OCI-M1 (cell line): ENCODE measurements around the gene CPN2.
A peak's percentile ranks its signal among the peaks of the same experiment; 100 is the strongest.

Experiments
- DNase-seq: peaks from one replicate; lab custom pipeline; 2025; lab: John Stamatoyannopoulos, UW

Gene CPN2

DNA sequence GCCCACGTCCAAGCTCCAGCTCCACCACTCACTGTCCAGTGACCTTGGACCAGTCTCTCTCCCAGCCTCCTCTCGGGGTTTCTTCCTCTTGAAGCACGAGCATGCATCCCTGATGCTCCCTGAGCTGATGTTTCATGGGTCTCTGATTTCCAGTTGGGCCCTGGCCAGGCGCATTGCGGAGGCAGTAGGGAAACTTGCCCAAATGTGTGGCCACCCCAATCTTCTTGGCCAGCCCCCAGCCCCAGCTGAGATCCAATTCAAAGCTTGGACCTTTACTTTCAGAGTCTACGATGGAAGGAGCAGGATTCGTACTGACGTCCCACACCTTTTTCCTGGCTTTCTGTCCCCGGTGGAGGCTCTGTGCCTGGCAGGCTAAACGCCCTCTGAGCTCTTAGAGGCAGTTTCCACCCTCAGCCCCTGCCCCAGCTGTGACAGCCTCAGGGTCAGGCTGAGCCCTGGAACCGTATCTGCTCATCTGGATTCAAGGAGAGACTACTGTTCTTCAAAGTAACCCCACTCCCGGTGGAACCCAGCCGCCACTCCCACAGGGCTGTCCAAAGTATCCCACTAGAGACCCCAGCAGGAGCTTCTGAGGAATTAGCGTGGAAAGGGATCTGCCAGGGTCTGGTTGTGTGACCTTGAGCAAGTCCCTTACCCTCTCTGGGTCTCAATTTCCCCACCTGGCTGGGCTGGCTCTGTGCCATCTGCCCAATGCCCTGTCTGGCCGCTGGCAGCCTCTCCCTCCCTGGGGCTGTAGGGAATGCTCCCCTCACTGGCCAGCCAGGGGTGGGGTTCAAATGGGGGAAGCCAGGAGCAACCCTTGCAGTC is 37.4 kb downstream of the CPN2 start:
- peak; percentile 9 for DNase-seq

DNA sequence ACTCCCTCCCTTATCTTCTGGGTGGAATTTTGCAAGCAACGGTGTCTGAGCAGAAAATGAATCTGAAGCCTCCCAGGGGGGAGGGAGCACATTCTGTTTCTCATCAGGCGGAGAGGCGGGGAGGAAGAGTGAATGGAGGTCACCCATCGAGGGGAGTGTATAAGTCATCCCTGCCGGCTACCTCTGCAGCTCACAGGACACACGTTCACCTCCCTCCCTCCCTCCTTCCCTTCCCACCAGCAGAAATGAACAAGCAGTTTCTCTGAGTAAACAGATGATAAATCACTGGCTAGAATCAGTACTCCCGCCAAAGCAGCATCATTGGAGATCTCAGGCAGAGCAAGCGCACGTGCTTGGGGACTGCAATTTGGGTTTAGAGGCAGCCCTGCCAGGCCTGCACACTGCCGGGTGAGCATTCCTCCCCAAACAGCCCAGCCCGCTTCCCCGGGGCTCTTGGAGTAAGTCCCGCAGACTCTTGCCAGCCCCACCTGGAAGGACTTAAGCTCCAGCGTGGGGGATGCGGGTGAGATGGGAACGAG is 38.3 kb downstream of the CPN2 start:
- DNase-seq, result no peak

DNA sequence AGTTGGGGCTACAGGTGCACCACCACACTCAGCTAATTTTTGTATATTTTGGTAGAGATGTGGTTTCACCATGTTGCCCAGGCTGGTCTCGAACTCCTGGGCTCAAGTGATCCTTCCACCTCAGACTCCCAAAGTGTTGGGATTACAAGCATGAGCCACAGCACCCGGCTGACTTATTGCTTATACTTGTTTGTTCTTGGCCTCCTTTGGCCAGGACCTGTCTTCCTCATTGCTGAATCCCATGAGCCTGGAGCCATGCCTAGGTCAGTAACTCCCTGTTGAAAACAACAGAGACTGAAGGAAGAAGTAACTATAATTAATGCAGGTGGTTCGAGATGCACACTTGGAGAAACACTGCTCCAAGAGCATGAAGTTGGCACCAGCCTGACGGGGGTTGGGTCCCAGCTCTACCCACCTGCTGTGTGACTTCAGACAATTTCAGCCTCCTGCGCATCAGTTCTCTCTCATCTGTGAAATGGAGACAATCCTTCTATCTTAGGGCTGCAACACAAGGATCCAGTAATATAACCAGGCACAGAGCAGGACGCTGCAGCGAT is 38.9 kb downstream of the CPN2 start:
- no peak for DNase-seq

GRCh38 chr3:194311000-194311399 is 40.1 kb downstream of the CPN2 start:
- DNase-seq, result no peak

GRCh38 chr3:194310060-194310835 is 40.9 kb downstream of the CPN2 start:
- DNase-seq, result no peak

- no peak for DNase-seq
Measured at GRCh38 chr3:194308601-194309449, 42.3 kb downstream of the CPN2 start.

GRCh38 chr3:194307849-194308248 is 43.3 kb downstream of the CPN2 start:
- DNase-seq, result no peak

DNA sequence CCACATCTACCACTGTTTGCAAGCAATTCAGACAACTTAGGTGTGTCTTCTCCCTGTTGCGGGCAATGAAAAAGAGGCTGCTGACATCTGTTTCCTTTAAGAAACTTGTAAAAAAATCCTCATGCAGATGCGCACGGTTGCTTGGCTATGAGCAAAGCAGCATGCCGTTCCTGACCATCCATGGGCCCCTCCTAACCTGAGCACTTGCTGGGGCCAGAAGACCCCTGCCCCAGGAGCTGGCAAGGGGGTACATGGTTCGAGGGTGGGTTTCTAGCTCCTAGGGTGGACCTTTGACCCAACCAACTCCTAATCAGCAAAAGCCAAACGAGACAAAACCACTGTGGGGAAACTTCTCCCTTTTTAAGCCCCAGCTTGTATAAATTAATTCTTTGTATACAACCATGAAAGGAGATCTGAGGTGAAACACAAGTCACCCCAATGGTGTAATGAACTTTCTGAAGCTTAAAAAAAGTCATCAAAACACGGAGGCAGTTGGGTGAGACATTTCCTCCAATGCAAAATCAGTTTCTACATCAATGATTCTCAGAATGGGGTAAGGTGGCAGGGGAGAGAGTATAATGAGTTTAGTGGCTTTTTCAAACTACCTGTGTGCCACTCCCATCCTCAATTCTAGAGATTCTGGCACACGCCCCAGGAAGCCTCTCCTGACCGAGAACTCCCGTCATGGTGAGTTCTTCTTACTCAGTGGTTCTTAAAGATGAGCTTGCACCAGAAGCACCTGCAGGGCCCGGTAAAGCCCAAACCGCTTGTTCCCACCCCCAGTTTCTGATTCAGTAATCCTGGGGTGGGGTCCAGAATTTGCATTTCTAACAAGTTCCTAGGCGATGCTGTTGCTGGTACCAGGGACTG is 44.1 kb downstream of the CPN2 start:
- DNase-seq, result no peak

GRCh38 chr3:194306109-194306686 is 44.9 kb downstream of the CPN2 start:
- DNase-seq, result no peak

GRCh38 chr3:194305356-194306108 is 45.6 kb downstream of the CPN2 start:
- no peak for DNase-seq

DNA sequence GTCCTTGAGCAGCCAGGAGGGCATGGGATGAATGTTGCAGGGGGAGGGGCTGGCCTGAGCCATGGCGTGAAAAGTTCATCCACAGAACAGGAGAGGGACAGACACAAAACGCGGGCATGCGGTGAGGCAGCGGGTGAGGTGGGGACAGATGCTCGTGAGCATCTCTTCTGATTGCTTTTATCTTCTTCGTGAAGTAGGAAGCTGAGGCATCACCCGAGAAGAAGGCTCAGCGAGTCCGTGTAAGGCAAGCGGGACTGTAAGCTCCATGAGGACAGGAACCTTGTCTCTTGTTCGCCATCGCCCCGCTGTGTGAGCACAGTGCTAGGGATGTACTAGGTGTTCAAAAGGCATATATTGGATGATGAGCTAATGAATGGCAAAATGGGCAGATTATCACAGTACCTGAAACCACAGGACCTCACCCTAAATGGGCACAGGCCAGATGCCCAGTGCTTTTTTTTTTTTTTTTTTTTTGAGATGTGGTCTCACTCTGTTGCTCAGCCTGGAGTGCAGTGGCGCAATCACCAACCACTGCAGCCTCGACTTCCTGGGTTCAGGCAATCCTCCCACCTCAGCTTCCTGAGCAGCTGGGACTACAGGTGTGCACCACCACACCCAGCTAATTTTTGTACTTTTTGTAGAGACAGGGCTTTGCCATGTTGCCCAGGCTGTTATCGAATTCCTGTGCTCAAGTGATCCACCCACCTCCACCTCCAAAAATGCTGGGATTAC is 46.8 kb downstream of the CPN2 start:
- no peak for DNase-seq

DNA sequence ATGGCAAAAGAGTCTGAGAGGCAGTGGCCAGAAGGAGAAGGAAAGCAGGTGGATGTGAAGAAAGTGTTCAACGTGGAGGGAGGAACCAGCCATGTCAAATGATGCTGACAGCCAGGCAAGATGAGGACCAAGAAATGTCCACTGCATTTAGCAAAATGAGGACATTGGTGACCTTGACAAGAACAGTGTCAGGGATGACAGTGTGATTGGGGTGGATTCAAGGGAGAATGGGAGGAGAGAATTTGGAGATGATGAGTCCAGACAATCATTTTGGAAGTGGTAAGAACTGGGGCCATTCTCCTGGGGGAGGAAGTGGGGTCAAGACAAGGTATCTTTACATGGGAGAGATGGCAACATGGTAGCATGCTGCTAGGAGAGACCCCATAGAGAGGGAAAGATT is 47.4 kb downstream of the CPN2 start:
- DNase-seq, result no peak

DNA sequence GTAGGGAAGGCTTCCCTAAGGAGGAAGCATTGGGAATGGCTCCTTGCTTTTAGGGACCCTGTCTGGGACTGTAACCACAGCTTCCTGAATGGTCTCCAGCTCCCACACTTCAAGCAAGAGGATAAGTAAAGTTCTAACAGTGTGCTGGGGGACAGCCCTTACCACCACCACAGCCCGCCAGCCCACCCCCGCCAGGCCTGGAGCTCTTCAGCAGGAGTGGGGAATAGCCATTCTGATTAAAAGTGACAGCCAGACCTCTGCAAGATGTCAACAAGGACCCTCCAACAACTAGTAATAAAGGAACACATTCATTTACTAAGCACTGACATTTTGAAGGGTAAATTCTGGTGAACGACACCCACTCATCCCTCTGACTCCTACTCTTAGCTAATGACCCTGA is 49.4 kb downstream of the CPN2 start:
- no peak for DNase-seq

GRCh38 chr3:194300936-194301335 is 50.2 kb downstream of the CPN2 start:
- no peak for DNase-seq

DNA sequence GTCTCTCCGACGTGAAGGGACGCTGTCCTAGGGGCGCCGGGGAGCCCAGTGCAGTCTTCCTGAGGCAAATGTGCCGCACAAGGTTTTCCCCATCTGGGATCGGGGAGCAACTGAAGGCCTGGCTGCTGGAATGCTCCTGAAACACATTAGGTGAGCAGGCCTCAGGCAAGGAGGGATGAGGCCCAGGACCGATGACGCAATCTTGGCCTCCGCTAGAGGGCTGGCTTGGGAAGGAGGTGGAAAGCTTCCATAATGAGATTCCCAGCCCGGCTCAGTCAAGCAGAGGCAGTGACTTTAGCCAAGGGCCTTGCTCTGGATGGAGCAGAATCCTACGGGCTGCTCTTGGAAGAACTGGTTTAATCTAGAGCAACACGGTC is 50.8 kb downstream of the CPN2 start:
- DNase-seq, result no peak

DNA sequence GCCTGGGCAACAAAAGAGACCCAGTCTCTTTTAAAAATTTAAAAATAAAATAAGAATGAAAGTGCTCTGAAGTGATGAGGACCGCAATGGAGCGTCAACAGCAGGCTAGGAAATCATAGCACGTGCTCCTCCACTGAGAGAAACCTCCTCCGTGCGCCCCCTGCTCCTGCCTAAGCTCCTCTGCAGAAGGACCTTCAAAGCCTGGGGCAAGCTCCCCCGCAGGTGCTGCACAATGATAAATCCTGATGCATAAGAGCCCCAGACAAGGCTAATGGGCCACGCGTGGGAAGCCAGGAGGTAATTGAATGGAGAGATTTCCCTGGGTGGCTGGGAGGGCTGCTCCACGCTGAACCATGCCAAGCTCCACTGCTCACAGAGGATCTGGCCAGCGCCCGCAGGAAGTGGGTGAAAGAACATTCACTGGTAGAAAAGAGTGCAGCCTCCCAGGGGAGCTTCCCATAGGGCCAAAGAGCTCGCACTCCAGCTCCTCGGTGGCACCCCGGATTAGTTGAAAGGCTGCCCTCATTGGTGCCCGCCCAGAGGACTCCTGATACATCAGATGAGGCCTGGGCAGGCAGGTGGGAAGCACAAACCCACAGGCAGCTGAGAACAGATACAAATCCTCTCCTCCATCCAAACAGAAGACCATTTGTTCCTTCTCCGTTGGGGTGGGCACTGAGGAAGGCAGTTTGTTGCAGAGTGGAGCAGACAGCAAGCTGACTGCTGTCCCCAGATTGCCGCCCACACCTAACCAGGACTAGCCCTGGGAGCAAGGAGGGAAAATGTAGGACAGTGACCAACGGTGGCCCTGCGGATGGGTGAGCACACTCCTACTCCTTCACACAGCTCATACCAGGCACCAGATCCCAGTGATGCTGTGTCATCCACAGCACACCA is 52.5 kb downstream of the CPN2 start:
- no peak for DNase-seq

GRCh38 chr3:194296454-194297263 is 54.5 kb downstream of the CPN2 start:
- DNase-seq, result no peak
